Immature natural killer cell (primary cell): ENCODE results near the gene NR4A1. TPM values are rescaled to one million over a fixed set of nuclear protein-coding genes. Genes with fewer than 3 reads are reported as not detected.

Source experiments
- DNase-seq, 3 donors: peaks; one replicate each; pipeline ENCODE4 v3.0.0; 2022; ENCODE audit warnings: mixed read lengths in 1 of 3
- H3K27ac Mint-ChIP-seq, 6 donors: one replicate each; pipeline ENCODE4 v1.8.0; 2020; ENCODE audit warnings: mixed read lengths in 6 of 6, mild to moderate bottlenecking in 5 of 6, inconsistent platforms in 4 of 6, moderate library complexity in 3 of 6
- H3K27me3 Mint-ChIP-seq, 3 donors: one replicate each; pipeline ENCODE4 v1.8.0; 2020 to 2021; ENCODE audit warnings: low read depth in 3 of 3, mild to moderate bottlenecking in 3 of 3, mixed read lengths in 3 of 3, moderate library complexity in 3 of 3, inconsistent platforms in 1 of 3
- H3K36me3 Mint-ChIP-seq, 3 donors: one replicate each; pipeline ENCODE4 v1.8.0; 2020; ENCODE audit warnings: mixed read lengths in 3 of 3, inconsistent platforms in 2 of 3, mild to moderate bottlenecking in 2 of 3
- H3K4me1 Mint-ChIP-seq, 2 donors: one replicate each; pipeline ENCODE4 v1.8.0; 2020; ENCODE audit warnings: inconsistent platforms in 2 of 2, mild to moderate bottlenecking in 2 of 2, mixed read lengths in 2 of 2, moderate library complexity in 1 of 2
- H3K4me3 Mint-ChIP-seq, 5 donors: one replicate each; pipeline ENCODE4 v1.8.0; 2020; ENCODE audit warnings: mild to moderate bottlenecking in 5 of 5, mixed read lengths in 5 of 5, inconsistent platforms in 3 of 5, moderate library complexity in 3 of 5
- H3K9me3 Mint-ChIP-seq, 6 donors: one replicate each; pipeline ENCODE4 v1.8.0; 2020; ENCODE audit warnings: mild to moderate bottlenecking in 6 of 6, mixed read lengths in 6 of 6, inconsistent platforms in 4 of 6, moderate library complexity in 3 of 6
- polyA plus RNA-seq, 3 donors: library from polyadenylated mRNA; unstranded; fragments of 300-500 nt; fragmentation: Illumina TruSeq; gene quantifications; one replicate each; pipeline ENCODE4 v1.2.3, GENCODE V29; 2021

Gene NR4A1
- 1 to 10 TPM in 2 of 3 donors, under 1 TPM in 1; 0.83 to 2.1 (median 1.3) TPM for polyA plus RNA-seq

DNA sequence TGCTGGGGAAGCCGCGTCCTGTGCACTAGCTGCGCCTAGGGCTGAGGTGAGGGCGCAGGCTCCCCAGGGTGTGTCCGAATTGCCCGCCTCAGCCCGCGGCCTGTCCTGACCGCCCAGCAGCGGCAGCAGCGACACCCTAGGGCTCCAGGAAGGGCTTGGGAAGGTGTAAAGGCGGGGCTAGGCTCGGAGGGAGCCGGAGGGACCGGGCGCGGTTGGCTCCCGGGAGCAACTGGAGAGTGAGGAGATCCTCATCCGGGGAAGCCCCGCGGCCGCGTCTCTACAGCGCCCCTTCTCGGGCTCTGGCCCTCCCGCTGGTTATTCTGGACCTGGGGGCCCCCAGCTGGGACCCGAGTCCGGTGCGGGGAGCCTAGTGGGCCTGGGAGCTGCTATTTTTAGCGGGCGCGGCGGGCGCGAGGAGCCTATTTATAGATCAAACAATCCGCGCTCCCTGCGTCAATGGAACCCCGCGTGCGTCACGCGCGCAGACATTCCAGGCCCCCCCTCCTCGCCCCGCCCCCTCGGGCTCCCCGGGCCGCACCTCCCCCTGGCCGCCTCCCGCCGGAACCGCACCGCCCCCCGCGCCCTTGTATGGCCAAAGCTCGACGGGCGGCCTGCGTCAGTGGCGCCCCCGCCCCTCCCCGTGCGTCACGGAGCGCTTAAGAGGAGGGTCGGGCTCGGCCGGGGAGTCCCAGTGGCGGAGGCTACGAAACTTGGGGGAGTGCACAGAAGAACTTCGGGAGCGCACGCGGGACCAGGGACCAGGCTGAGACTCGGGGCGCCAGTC, at the start of gene NR4A1:
NR4A1 (plus strand) TSS at position 685 of the 784 bp plus-strand sequence. CDS start 2,887 bp downstream, outside the sequence.
- peak; percentile 98 to 99 (median 98) for DNase-seq
- H3K27me3 Mint-ChIP-seq = peaks cover 6 to 24% (median 12%) of the 10 kb centered on the region in 3 donors
- H3K36me3 Mint-ChIP-seq = no peaks in the 10 kb centered on the region
- H3K9me3 Mint-ChIP-seq = no peaks in the 10 kb centered on the region
- H3K27ac Mint-ChIP-seq = peak within 1 kb of the TSS; percentile 90 to 99 (median 98)
- H3K4me1 Mint-ChIP-seq = peaks cover 30 to 33% of the 10 kb centered on the region in 2 donors
- H3K4me3 Mint-ChIP-seq = peak within 1 kb of the TSS; percentile 84 to 95 (median 93)

DNA sequence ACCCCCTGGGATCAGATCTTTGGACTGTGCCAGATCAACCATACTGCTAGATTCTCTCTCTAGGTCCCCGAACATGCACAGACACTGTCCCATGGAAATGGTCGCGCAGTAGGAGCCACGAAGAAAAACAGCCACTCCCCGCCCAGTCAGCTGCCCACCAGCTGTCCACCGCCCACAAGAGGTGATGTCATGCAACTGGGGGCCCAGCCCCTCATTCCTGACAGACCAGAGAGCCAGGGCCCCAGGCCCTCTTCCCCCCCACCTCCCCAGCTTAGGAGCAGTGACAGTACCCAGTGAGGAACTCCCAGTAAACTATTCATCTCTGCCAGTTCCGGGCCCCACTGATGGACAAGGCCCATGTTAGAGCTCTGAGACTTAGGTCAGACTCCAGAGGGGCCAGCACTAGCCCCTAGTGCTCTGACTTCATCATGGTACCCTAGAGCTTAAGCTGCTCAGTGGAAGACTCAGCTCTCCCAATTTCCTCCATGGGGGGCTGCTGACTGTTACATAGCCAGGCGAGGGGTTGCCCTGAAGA, 48.2 kb upstream of the NR4A1 start:
- Mint-ChIP-seq H3K4me1 (peaks cover 19 to 20% of the 10 kb centered on the region in 2 donors), H3K27me3 (peaks cover 16 to 27% (median 17%) of the 10 kb centered on the region in 3 donors), H3K4me3 (no peak overlapping the region), H3K9me3 (no peaks in the 10 kb centered on the region), H3K27ac (peak overlapping the region in 4 of 6 donors; percentile 28 to 95 (median 84)), H3K36me3 (peaks cover 0 to 7% (median 4%) of the 10 kb centered on the region in 3 donors)
- DNase-seq = no peak

DNA sequence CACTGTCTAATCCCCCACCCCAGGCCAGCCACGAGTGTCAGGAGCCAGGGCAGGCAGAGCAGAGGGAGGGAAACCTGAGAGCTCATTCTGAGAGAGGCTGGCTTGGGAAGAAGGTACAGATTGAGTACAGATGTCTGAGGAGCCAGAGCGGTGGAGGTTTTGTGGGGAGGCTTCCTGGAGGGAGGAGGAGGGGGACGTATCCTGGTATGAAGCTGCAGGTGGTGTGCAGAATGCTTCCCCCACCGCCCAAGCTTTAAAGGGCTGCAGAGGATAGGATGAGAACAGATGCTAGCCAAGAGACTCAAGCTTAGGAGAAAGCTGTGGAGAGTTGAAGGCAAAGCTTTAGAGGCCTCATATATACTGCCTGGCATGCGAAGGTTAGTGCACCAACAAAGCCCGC, 47.7 kb upstream of the NR4A1 start:
- Mint-ChIP-seq H3K27me3 (peaks cover 16 to 32% (median 22%) of the 10 kb centered on the region in 3 donors), H3K9me3 (no peaks in the 10 kb centered on the region), H3K36me3 (peaks cover 0 to 7% (median 4%) of the 10 kb centered on the region in 3 donors), H3K4me3 (no peak overlapping the region), H3K4me1 (peaks cover 21 to 24% of the 10 kb centered on the region in 2 donors), H3K27ac (peak overlapping the region in 4 of 6 donors; percentile 28 to 95 (median 84))
- no peak for DNase-seq

DNA sequence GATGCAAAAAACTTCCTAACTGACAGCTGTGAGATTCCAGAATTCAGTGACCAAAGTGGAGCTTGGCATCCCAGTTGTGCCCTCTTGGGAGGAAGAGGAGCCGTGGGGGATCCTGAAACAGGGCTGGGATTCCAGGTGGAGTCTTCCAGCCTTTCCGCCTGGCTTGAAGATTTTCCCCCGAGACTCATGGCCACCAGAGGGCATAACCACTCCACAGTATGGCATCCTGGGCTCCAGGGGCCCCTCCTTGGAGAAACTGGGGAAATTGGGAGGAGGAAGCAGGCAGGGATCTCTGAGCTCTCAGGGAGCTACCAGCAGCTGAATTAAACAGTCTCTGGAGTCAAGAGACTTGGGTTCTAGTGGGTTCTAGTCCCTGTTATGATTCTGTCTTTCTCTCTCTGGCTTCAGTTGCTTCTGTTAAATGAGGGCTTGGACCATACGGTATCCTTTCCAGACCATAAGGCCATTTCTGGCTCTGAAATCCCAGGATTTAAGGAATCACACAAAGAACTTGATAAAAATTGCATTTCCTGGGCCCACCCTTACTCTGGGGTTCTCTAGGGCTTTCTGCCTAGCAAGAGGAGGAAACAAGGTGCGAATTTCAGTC, 47.1 kb upstream of the NR4A1 start:
- peaks cover 0 to 7% (median 4%) of the 10 kb centered on the region in 3 donors for H3K36me3 Mint-ChIP-seq
- peak overlapping the region in 5 of 6 donors; percentile 51 to 98 (median 92) for H3K27ac Mint-ChIP-seq
- no peak overlapping the region for H3K4me3 Mint-ChIP-seq
- DNase-seq = peak in 2 of 3 donors; percentile 13 to 19
- peaks cover 16 to 34% (median 27%) of the 10 kb centered on the region in 3 donors for H3K27me3 Mint-ChIP-seq
- H3K4me1 Mint-ChIP-seq = peaks cover 21 to 25% of the 10 kb centered on the region in 2 donors
- H3K9me3 Mint-ChIP-seq = no peaks in the 10 kb centered on the region

DNA sequence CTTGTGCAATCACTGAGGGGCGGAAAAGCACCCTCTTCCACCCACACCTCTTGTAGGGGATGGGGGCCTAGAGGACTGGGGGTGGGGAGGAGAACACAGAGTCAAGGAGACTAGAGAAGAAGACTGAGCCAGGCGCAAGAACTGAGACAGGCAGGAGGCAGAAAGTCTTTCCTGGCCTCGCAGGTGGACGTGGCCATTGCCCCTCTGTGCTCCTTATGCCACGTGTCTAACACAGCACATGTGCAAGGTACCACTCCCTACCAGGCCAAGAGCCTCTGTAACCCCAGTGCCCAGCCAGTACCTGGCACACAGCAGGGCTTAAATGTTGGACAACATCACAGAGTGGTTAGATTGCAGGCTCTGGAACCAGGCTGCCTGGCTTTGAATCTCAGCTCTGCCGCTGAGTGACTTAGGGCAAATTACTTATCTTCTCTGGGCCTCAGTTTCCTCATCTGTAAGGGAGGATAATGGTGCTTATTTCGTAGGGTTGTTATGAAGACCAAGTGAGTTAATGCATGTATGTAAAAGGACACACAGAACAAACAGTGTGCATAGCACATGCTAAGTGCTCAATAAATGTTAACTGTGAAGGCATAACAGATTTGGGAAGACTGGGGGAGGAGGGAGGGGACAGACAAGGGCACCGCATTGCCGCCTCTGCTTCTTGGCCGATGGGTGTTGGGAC, 45.9 kb upstream of the NR4A1 start:
- Mint-ChIP-seq H3K4me3 (peak overlapping the region; percentile 85 to 93 (median 91)), H3K27ac (peak overlapping the region; percentile 41 to 98 (median 96)), H3K27me3 (peaks cover 16 to 35% (median 29%) of the 10 kb centered on the region in 3 donors), H3K4me1 (peaks cover 21 to 25% of the 10 kb centered on the region in 2 donors), H3K36me3 (no peaks in the 10 kb centered on the region), H3K9me3 (no peaks in the 10 kb centered on the region)
- DNase-seq = no peak

DNA sequence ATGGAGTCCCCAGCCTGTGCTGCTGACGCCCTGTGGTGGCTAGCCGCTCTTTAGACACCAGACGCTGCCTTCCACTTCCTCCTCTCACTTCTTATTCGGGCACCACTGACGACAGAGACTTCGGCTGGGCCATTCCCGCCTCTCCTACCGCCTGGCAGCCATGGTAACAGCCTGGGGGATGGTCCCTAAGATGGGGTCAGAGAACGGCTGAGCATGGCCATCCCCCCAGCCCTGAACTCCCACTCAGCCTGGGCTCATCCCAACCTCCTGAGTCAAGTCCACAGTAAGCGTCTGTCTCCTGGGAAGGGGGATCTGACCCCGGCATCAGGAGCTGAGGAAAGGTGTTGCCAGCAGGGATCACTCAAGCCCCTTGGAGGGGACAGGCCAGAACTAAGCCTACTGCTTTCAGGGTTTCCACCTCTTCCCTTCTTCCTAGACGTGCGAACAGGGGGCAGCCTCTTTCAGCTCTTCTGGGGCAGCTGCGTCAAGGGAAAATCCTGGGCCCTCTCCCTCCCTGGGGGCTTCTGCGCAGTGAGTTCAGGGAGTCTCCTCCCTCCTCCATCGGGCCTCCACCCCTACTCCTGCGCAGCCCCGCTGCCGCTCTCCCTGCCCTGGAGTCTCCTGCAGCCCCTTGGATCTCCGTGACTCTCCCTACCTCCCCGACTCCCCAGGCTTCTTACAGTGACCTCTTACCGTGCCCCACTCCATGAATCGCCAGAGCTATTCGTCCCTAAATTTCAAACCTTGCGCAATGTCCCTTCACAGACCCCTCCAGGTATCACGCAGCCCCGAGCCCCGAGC, 45.1 kb upstream of the NR4A1 start:
- peaks cover 16 to 40% (median 29%) of the 10 kb centered on the region in 3 donors for H3K27me3 Mint-ChIP-seq
- peak overlapping the region; percentile 41 to 98 (median 96) for H3K27ac Mint-ChIP-seq
- H3K4me3 Mint-ChIP-seq = peak overlapping the region; percentile 85 to 93 (median 91)
- no peaks in the 10 kb centered on the region for H3K36me3 Mint-ChIP-seq
- peak; percentile 84 to 89 (median 88) for DNase-seq
- H3K9me3 Mint-ChIP-seq = no peaks in the 10 kb centered on the region
- peaks cover 21 to 25% of the 10 kb centered on the region in 2 donors for H3K4me1 Mint-ChIP-seq

DNA sequence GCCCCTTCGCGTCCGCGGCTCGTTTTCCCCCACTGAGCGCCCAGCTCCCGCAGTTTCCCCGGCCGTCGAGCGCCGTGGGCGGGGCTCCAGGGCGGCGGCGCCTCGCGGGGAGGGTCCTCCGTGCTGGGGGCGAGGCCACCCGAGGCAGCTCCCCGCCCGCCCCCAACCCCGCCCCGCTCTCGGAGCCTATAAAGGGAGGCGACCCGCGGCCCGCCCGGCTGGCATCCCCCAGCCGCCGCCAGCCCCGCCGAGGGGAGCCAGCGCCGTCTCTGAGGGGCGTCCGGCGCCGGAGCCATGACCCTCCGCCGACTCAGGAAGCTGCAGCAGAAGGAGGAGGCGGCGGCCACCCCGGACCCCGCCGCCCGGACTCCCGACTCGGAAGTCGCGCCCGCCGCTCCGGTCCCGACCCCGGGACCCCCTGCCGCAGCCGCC, 44.5 kb upstream of the NR4A1 start, which contains the start of gene TAMALIN:
TAMALIN (plus strand) TSS at position 221 of the 432 bp plus-strand sequence; CDS start at position 295, 74 bp downstream.
- H3K4me3 Mint-ChIP-seq = peak within 1 kb of the TSS; percentile 87 to 93 (median 91)
- peak within 1 kb of the TSS; percentile 41 to 98 (median 96) for H3K27ac Mint-ChIP-seq
- no peaks in the 10 kb centered on the region for H3K9me3 Mint-ChIP-seq
- no peaks in the 10 kb centered on the region for H3K36me3 Mint-ChIP-seq
- peaks cover 21 to 25% of the 10 kb centered on the region in 2 donors for H3K4me1 Mint-ChIP-seq
- peaks cover 16 to 41% (median 29%) of the 10 kb centered on the region in 3 donors for H3K27me3 Mint-ChIP-seq
- DNase-seq = peak; percentile 81 to 87 (median 86)

DNA sequence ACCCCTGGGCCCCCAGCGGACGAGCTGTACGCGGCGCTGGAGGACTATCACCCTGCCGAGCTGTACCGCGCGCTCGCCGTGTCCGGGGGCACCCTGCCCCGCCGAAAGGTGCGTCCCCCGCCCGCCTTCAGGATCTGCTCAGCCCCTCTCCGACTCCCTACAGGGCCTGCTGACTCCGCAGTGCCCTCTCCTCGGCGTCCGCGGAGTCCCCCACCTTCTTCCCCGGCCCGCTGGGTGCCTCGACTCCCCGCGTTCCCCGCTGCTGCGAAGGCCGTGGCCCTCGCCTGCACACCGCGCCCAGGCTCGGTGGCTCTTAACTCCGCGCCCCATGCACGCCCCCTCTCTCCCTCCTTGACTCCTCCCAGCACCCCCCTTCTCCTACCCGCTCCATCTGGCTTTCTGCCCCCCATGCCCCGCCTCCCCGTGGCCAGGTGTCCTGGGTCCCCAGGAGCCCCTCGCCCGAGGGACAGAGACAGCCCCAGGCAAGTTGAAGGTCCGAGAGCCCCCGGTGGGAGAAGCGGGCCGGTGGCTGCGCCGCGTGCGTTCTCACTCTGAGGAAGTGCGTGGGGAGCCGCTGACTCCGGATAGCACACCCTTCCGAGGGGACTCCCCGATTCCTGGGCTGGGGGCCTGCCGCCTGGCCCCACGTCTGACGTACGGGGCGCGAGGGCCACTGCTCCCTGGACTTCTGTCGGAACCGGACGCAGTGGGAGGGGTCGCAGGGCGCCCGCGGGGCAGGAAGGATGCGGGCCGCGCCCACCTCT, 43.9 kb upstream of the NR4A1 start:
- Mint-ChIP-seq H3K36me3 (no peaks in the 10 kb centered on the region), H3K9me3 (no peaks in the 10 kb centered on the region), H3K4me1 (peaks cover 21 to 25% of the 10 kb centered on the region in 2 donors), H3K4me3 (peak overlapping the region; percentile 82 to 90 (median 87)), H3K27ac (peak overlapping the region in 5 of 6 donors; percentile 86 to 94 (median 90)), H3K27me3 (peaks cover 16 to 43% (median 31%) of the 10 kb centered on the region in 3 donors)
- DNase-seq = peak; percentile 73 to 79 (median 77)

DNA sequence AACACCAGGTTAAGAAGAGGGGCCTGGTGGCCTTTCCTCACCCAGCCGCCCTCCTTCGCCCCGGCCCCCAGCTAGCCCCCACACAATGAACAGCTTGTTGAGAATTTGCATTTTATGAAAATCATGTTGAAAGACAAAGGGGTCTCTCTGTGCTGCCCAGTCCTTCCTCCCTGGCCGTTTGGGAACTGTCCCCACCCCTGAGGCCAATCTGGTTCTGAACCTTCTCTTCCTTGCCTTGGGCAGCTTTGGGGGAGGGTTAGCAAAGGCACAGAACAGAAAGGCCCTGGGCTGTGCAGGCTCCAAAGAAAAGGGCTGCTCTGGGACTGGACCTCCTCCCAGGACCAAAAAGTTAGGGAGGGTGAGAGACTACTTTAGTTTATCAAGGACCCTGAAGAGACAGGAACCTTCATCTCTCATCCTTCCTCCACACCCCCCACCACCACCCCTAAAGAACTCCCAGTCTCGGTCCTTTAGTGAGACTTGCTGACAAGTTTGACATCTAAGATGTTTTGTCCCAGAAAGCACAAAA, 43.2 kb upstream of the NR4A1 start:
- Mint-ChIP-seq H3K4me1 (peaks cover 21 to 25% of the 10 kb centered on the region in 2 donors), H3K9me3 (no peaks in the 10 kb centered on the region), H3K27me3 (peaks cover 11 to 48% (median 34%) of the 10 kb centered on the region in 3 donors), H3K36me3 (no peaks in the 10 kb centered on the region), H3K27ac (peak overlapping the region in 5 of 6 donors; percentile 86 to 94 (median 90)), H3K4me3 (peak overlapping the region; percentile 82 to 90 (median 87))
- no peak for DNase-seq

DNA sequence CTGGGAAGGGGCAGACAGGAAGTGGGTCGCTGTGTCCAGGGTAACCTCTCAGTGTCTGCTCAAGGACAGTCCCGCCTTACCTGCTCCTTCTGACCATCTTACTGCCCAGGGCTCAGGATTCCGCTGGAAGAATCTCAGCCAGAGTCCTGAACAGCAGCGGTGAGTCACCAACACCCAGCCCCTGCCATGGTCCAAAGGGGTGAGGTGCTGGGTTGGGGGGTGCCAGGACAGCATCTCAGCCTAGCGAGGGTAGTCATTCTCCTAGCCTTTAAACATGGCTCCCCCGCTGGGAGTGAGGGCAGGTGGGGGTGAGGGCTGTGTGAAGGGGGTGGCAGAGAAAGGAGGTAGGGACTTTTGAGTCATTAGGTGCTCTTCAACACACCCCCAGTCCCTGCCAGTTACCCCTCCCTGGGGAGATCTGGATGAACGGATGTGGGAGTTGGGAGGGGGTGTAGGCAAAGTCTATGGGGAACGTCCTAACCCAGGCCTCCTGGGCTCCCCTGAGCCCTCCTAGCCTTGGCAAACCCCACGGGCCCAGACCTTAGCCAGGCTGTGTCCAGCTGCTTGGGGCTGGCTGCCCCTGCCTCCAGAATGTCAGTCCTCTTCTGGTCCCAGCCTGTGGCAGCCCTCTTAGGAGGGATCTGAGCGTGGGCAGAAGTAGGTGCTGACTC, 42.0 kb upstream of the NR4A1 start:
- Mint-ChIP-seq H3K27me3 (peaks cover 16 to 55% (median 45%) of the 10 kb centered on the region in 3 donors), H3K36me3 (no peaks in the 10 kb centered on the region), H3K4me3 (peak overlapping the region in 2 of 5 donors; percentile 15 to 18), H3K4me1 (peaks cover 21 to 25% of the 10 kb centered on the region in 2 donors), H3K27ac (peak overlapping the region in 5 of 6 donors; percentile 65 to 94 (median 90)), H3K9me3 (no peaks in the 10 kb centered on the region)
- DNase-seq = peak in 1 of 3 donors; percentile 28

DNA sequence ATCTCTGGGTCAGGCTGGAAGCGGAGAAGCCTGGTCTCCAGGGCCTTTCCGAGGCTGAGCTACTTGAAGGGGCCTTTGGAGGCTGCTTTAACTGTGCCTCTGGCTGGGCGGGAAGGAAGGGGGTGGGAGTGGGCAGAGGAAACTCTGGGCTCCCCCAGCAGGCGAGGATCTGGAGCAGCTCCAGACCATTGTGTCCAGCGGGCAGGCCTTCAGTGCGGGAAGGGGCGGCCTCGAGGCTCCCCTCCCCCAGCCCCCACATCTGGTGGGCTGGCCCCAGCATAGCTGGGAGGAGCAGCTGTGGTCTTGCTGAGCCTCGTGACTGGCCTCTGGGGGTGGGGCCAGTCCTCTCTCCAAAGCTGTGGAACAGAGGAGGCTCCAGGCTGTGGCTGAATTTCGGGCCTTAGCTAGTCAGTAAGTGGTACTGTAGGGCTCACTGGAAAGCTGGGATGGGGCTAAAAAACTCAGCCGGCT, 41.1 kb upstream of the NR4A1 start:
- Mint-ChIP-seq H3K36me3 (no peaks in the 10 kb centered on the region), H3K4me3 (peak overlapping the region in 1 of 5 donors; percentile 5)

More for the DNA sequence above, 41.1 kb upstream of the NR4A1 start:
- peak in 2 of 3 donors; percentile 19 to 27 for DNase-seq
- Mint-ChIP-seq H3K27me3 (peaks cover 16 to 57% (median 47%) of the 10 kb centered on the region in 3 donors), H3K27ac (peak overlapping the region in 1 of 6 donors; percentile 90), H3K4me1 (peaks cover 19 to 25% of the 10 kb centered on the region in 2 donors), H3K9me3 (no peaks in the 10 kb centered on the region)
